Mesenchymal stem cell (in vitro differentiated cells and primary cell): Measurements from ENCODE around the gene SNTG2.

Experiments
- DNase-seq: peaks from one replicate; pipeline ENCODE4 v3.0.0-alpha.2; 2013
- H2AFZ ChIP-seq: one replicate; pipeline ENCODE4 v1.6.1; 2013; ENCODE audit warnings: low read depth, mild to moderate bottlenecking, control low read depth, inconsistent platforms, low read length, moderate library complexity
- H2AK5ac ChIP-seq: 2 replicates; pipeline ENCODE4 v1.6.1; 2013; ENCODE audit warnings: low read length, moderate library complexity, mild to moderate bottlenecking, inconsistent platforms; ENCODE audit not compliant: severe bottlenecking
- H2BK120ac ChIP-seq: one replicate; pipeline ENCODE4 v1.6.1; 2013; ENCODE audit warnings: low read depth, mild to moderate bottlenecking, inconsistent platforms, low read length, moderate library complexity
- H2BK12ac ChIP-seq, 2 experiments: one replicate each; pipeline ENCODE4 v1.6.1; 2013; ENCODE audit warnings: inconsistent platforms in 2 of 2, low read length in 2 of 2, mild to moderate bottlenecking in 2 of 2, moderate library complexity in 2 of 2, control low read depth in 1 of 2
- H2BK15ac ChIP-seq: one replicate; pipeline ENCODE4 v1.6.1; 2013; ENCODE audit warnings: mild to moderate bottlenecking, low read depth, inconsistent platforms; ENCODE audit not compliant: poor library complexity, severe bottlenecking
- H2BK5ac ChIP-seq: 2 replicates; pipeline ENCODE4 v1.6.1; 2013; ENCODE audit warnings: low read depth, mild to moderate bottlenecking, low read length, control low read depth, inconsistent platforms; ENCODE audit not compliant: poor library complexity, severe bottlenecking
- H3K14ac ChIP-seq, 2 experiments: one replicate each; pipeline ENCODE4 v1.6.1; 2013; ENCODE audit warnings: inconsistent platforms in 2 of 2, low read length in 2 of 2, control low read depth in 1 of 2, mild to moderate bottlenecking in 1 of 2, moderate library complexity in 1 of 2
- H3K18ac ChIP-seq, 2 experiments: one replicate each; pipeline ENCODE4 v1.6.1; 2013; ENCODE audit warnings: inconsistent platforms in 2 of 2, low read length in 2 of 2, control low read depth in 1 of 2, low read depth in 1 of 2, mild to moderate bottlenecking in 1 of 2
- H3K23ac ChIP-seq, 2 experiments: one replicate each; pipeline ENCODE4 v1.6.1; 2013; ENCODE audit warnings: inconsistent platforms in 2 of 2, low read length in 2 of 2, mild to moderate bottlenecking in 2 of 2, moderate library complexity in 2 of 2, control low read depth in 1 of 2
- H3K27ac ChIP-seq: 2 replicates; pipeline ENCODE4 v1.5.1; 2013; ENCODE audit warnings: mild to moderate bottlenecking, moderate library complexity, low read length, control low read depth, inconsistent platforms; ENCODE audit not compliant: poor library complexity, severe bottlenecking
- H3K27me3 ChIP-seq, 2 experiments: 2 replicates each; pipeline versions ENCODE4 v1.6.1 to v1.7.0; 2013; ENCODE audit warnings: low read length in 2 of 2, mild to moderate bottlenecking in 2 of 2, moderate library complexity in 2 of 2, control low read depth in 1 of 2, inconsistent platforms in 1 of 2; ENCODE audit not compliant: control insufficient read depth in 1 of 2, insufficient read depth in 1 of 2
- H3K36me3 ChIP-seq, 2 experiments: 2 replicates each; pipeline versions ENCODE4 v1.6.1 to v1.7.0; 2013; ENCODE audit warnings: low read length in 2 of 2, control low read depth in 1 of 2, inconsistent platforms in 1 of 2, low read depth in 1 of 2, mild to moderate bottlenecking in 1 of 2; ENCODE audit not compliant: insufficient read depth in 2 of 2, control insufficient read depth in 1 of 2
- H3K4ac ChIP-seq, 2 experiments: one replicate each; pipeline ENCODE4 v1.6.1; 2013; ENCODE audit warnings: inconsistent platforms in 2 of 2, low read length in 2 of 2, mild to moderate bottlenecking in 2 of 2, moderate library complexity in 2 of 2, control low read depth in 1 of 2, low read depth in 1 of 2
- H3K4me1 ChIP-seq: 2 replicates; pipeline ENCODE4 v1.6.1; 2013; ENCODE audit warnings: low read depth, low read length, control low read depth; ENCODE audit not compliant: control insufficient read depth, insufficient read depth
- H3K4me2 ChIP-seq: 2 replicates; pipeline ENCODE4 v1.6.1; 2013; ENCODE audit warnings: low read length, mild to moderate bottlenecking, inconsistent platforms; ENCODE audit not compliant: poor library complexity, severe bottlenecking
- H3K4me3 ChIP-seq, 2 experiments: 2 replicates each; pipeline versions ENCODE4 v1.5.1 to v1.7.0; 2013; ENCODE audit warnings: low read length in 2 of 2, mild to moderate bottlenecking in 2 of 2, control low read depth in 1 of 2, low read depth in 1 of 2; ENCODE audit not compliant: insufficient read depth in 1 of 2
- H3K79me1 ChIP-seq: replicated peaks from 2 replicates; pipeline ENCODE4 v1.6.1; 2013; ENCODE audit warnings: mild to moderate bottlenecking, control low read depth, low read length, inconsistent platforms; ENCODE audit not compliant: poor library complexity, severe bottlenecking
- H3K9ac ChIP-seq: 2 replicates; pipeline ENCODE4 v1.7.0; 2013; ENCODE audit warnings: mild to moderate bottlenecking, low read length, moderate library complexity
- H3K9me3 ChIP-seq: 2 replicates; pipeline ENCODE4 v1.7.0; 2013; ENCODE audit warnings: mild to moderate bottlenecking, low read length; ENCODE audit not compliant: control insufficient read depth
- H4K8ac ChIP-seq: one replicate; pipeline ENCODE4 v1.6.1; 2013; ENCODE audit warnings: inconsistent platforms, mild to moderate bottlenecking, low read length, moderate library complexity
- H4K91ac ChIP-seq: one replicate; pipeline ENCODE4 v1.6.1; 2013; ENCODE audit warnings: mild to moderate bottlenecking, low read length, inconsistent platforms
- WGBS: methylation state at CpG from one replicate; pipeline ENCODE4 v1.1.7; 2013; ENCODE audit warnings: mixed read lengths; 5-methylcytosine and 5-hydroxymethylcytosine counted together

Gene SNTG2

GRCh38 chr2:1313240-1313924 lies 362.7 kb downstream of the SNTG2 start:
- no peak overlapping the region for H3K4me3 ChIP-seq
- H4K91ac ChIP-seq = no peak overlapping the region
- H2AFZ ChIP-seq = no peak overlapping the region
- H3K4me1 ChIP-seq = peaks cover 1% of the 10 kb centered on the region
- H2BK120ac ChIP-seq = no peak overlapping the region
- no peak overlapping the region for H2AK5ac ChIP-seq
- no peak overlapping the region for H4K8ac ChIP-seq
- no peak overlapping the region for H3K23ac ChIP-seq
- H3K9ac ChIP-seq = no peak overlapping the region
- no peak overlapping the region for H3K18ac ChIP-seq
- DNase-seq = no peak
- no peak overlapping the region for H2BK12ac ChIP-seq
- H3K79me1 ChIP-seq = no peaks in the 10 kb centered on the region
- H3K4ac ChIP-seq = no peak overlapping the region
- WGBS = 70% methylated on average over 12 of the region's 13 CpGs
- H2BK5ac ChIP-seq = no peak overlapping the region
- H3K4me2 ChIP-seq = no peak overlapping the region
- H3K9me3 ChIP-seq = no peaks in the 10 kb centered on the region
- H3K27me3 ChIP-seq = no peaks in the 10 kb centered on the region
- H2BK15ac ChIP-seq = no peak overlapping the region
- no peaks in the 10 kb centered on the region for H3K36me3 ChIP-seq
- no peak overlapping the region for H3K14ac ChIP-seq
- no peak overlapping the region for H3K27ac ChIP-seq

- H3K4me2 ChIP-seq = no peak overlapping the region
- H3K4me3 ChIP-seq = no peak overlapping the region
- no peak overlapping the region for H3K14ac ChIP-seq
- H3K23ac ChIP-seq = no peak overlapping the region
- H4K91ac ChIP-seq = no peak overlapping the region
- no peak overlapping the region for H2AFZ ChIP-seq
- H2BK5ac ChIP-seq = no peak overlapping the region
- no peak overlapping the region for H2BK12ac ChIP-seq
- H3K27me3 ChIP-seq = no peaks in the 10 kb centered on the region
- 79% methylated on average over 3 of the region's 6 CpGs for WGBS
- H3K27ac ChIP-seq = no peak overlapping the region
- H3K9me3 ChIP-seq = no peaks in the 10 kb centered on the region
- no peak overlapping the region for H3K4ac ChIP-seq
- no peaks in the 10 kb centered on the region for H3K79me1 ChIP-seq
- H4K8ac ChIP-seq = no peak overlapping the region
- no peak overlapping the region for H3K18ac ChIP-seq
- H3K36me3 ChIP-seq = no peaks in the 10 kb centered on the region
- H2BK120ac ChIP-seq = no peak overlapping the region
- H3K9ac ChIP-seq = no peak overlapping the region
- no peak overlapping the region for H2BK15ac ChIP-seq
- H3K4me1 ChIP-seq = peaks cover 5% of the 10 kb centered on the region
- DNase-seq = no peak
- no peak overlapping the region for H2AK5ac ChIP-seq
Measured at GRCh38 chr2:1314254-1314653, 363.6 kb downstream of the SNTG2 start.

- H3K4me2 ChIP-seq = peak overlapping the region; percentile 51
- no peaks in the 10 kb centered on the region for H3K27me3 ChIP-seq
- H3K9me3 ChIP-seq = no peaks in the 10 kb centered on the region
- no peak overlapping the region for H2AK5ac ChIP-seq
- H3K14ac ChIP-seq = no peak overlapping the region
- no peak overlapping the region for H2BK120ac ChIP-seq
- no peak for DNase-seq
- H2BK12ac ChIP-seq = no peak overlapping the region
- no peak overlapping the region for H2AFZ ChIP-seq
- H4K91ac ChIP-seq = no peak overlapping the region
- H3K4me3 ChIP-seq = no peak overlapping the region
- no peak overlapping the region for H3K9ac ChIP-seq
- H2BK15ac ChIP-seq = no peak overlapping the region
- H2BK5ac ChIP-seq = no peak overlapping the region
- 78% methylated on average over 19 of the region's 19 CpGs for WGBS
- H3K23ac ChIP-seq = no peak overlapping the region
- H3K36me3 ChIP-seq = no peaks in the 10 kb centered on the region
- H3K79me1 ChIP-seq = no peaks in the 10 kb centered on the region
- H3K4me1 ChIP-seq = peaks cover 5% of the 10 kb centered on the region
- H3K18ac ChIP-seq = no peak overlapping the region
- H3K27ac ChIP-seq = no peak overlapping the region
- H4K8ac ChIP-seq = no peak overlapping the region
- no peak overlapping the region for H3K4ac ChIP-seq
Measured at GRCh38 chr2:1318366-1319009, 367.8 kb downstream of the SNTG2 start.

GRCh38 chr2:1319393-1319792 lies 368.7 kb downstream of the SNTG2 start:
- H3K9ac ChIP-seq = no peak overlapping the region
- H4K91ac ChIP-seq = no peak overlapping the region
- H3K27ac ChIP-seq = no peak overlapping the region
- no peak overlapping the region for H3K14ac ChIP-seq
- no peak overlapping the region for H3K18ac ChIP-seq
- no peak overlapping the region for H2BK120ac ChIP-seq
- H2AK5ac ChIP-seq = no peak overlapping the region
- H3K4me2 ChIP-seq = no peak overlapping the region
- peaks cover 5% of the 10 kb centered on the region for H3K4me1 ChIP-seq
- H3K4ac ChIP-seq = no peak overlapping the region
- no peak overlapping the region for H2BK5ac ChIP-seq
- H3K23ac ChIP-seq = no peak overlapping the region
- no peak for DNase-seq
- no peak overlapping the region for H2BK15ac ChIP-seq
- no peak overlapping the region for H3K4me3 ChIP-seq
- 81% methylated on average over 7 of the region's 7 CpGs for WGBS
- H3K79me1 ChIP-seq = no peaks in the 10 kb centered on the region
- no peak overlapping the region for H4K8ac ChIP-seq
- H3K36me3 ChIP-seq = no peaks in the 10 kb centered on the region
- no peaks in the 10 kb centered on the region for H3K9me3 ChIP-seq
- no peak overlapping the region for H2AFZ ChIP-seq
- H3K27me3 ChIP-seq = no peaks in the 10 kb centered on the region
- no peak overlapping the region for H2BK12ac ChIP-seq
